ENCODE results near the gene OR51E1.

Gene OR51E1

DNA sequence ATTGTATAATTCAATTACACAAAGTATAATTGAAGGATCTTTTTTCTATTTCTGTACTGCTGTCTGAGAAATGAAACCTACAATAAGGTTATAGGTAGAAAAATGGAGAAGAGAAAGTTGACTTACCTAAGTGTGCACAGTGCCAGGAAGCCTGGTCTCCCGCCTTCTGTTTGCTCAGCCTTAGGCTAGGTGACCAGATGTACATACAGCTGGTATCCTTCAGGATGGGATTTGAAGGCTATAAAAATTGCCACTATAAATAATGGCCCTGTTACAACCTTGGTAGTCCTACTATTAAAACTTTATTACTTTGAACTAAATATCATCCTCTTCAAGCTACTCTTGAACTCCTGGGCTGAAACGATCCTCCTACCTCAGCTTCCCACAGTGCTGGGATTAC is 34.2 kb downstream of the OR51E1 start:
- WGBS (ENCODE audit: insufficient coverage, insufficient read length), result no CpG with 5 or more reads among the region's 2 CpGs
- Histone ChIP-seq H3K36me3 (ENCODE audit: control insufficient read depth, insufficient read depth, low read length) (no peaks in the 10 kb centered on the region), H3K27ac (ENCODE audit: low read length) (no peak overlapping the region), H3K4me3 (ENCODE audit: low read length) (no peak overlapping the region), H3K4me1 (ENCODE audit: control insufficient read depth, insufficient read depth, low read length) (no peaks in the 10 kb centered on the region), H3K27me3 (ENCODE audit: control insufficient read depth, insufficient read depth, low read length) (no peaks in the 10 kb centered on the region), H3K9me3 (ENCODE audit: control insufficient read depth, insufficient read depth, low read length) (no peaks in the 10 kb centered on the region)
- DNase-seq (ENCODE audit: low read depth, low spot score), result no peak

DNA sequence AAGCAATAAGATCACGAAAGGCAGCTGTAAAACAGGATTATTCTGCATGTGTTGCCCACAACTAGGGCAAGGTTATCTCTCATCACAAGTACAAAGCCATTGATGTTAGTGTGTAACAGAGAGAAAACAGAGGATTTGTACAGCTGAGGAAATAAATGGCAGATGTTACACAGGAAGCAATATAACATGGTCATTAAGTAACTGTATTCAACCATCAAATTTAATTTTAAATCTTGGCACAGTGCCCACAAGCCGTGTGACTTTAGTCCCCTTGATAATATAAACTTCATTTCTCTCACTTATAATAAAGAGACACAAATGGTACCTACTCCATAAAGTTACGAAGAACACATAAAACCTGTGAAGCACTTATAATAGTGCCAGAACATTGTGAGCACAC is 36.6 kb downstream of the OR51E1 start:
- no peak overlapping the region for H3K4me3 ChIP-seq (ENCODE audit: low read length)
- H3K27me3 ChIP-seq (ENCODE audit: control insufficient read depth, insufficient read depth, low read length), result no peaks in the 10 kb centered on the region
- no peak for DNase-seq (ENCODE audit: low read depth, low spot score)
- no peaks in the 10 kb centered on the region for H3K9me3 ChIP-seq (ENCODE audit: control insufficient read depth, insufficient read depth, low read length)
- no peaks in the 10 kb centered on the region for H3K36me3 ChIP-seq (ENCODE audit: control insufficient read depth, insufficient read depth, low read length)
- H3K4me1 ChIP-seq (ENCODE audit: control insufficient read depth, insufficient read depth, low read length), result no peaks in the 10 kb centered on the region
- no peak overlapping the region for H3K27ac ChIP-seq (ENCODE audit: low read length)
- no CpG with 5 or more reads among the region's 3 CpGs for WGBS (ENCODE audit: insufficient coverage, insufficient read length)

DNA sequence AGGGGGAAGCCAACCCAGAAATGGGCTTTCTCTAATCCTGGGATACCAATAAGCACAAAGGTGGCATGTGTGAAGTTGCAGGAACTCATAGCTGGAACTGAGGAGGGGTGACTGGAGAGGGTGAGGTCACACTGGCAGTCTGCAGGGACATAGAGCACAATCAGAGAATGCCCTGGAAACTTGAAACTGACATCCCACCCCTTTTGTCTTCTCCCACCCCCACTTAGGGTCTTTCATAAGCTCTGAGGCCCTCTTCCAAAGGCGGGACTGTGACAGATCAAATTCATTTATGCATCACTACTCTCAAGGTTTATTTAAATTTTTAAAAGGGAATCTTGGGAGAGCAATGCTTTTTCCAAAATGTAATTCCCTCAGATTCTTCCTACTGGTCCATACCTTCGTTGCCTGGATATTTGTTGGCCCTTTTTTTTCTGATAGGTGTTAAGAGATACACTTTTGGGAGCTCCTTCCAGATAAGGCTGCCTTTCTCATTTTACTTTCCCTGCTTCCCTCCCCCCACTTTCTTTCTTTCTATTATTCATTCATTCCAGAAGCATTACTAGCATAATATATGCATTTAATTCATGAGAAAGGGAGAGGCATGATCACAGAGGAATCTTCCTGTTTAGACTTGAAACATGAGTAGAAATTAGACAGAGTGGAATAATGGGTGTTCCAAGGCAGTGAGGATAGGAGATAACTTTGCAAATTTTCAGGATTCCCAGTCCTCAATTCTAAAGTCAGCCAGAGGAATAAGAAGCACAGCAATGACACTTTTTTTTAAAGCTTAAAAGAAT is 39.0 kb downstream of the OR51E1 start:
- Histone ChIP-seq H3K27ac (ENCODE audit: low read length) (no peak overlapping the region), H3K36me3 (ENCODE audit: control insufficient read depth, insufficient read depth, low read length) (no peaks in the 10 kb centered on the region), H3K9me3 (ENCODE audit: control insufficient read depth, insufficient read depth, low read length) (no peaks in the 10 kb centered on the region), H3K27me3 (ENCODE audit: control insufficient read depth, insufficient read depth, low read length) (no peaks in the 10 kb centered on the region), H3K4me1 (ENCODE audit: control insufficient read depth, insufficient read depth, low read length) (no peaks in the 10 kb centered on the region), H3K4me3 (ENCODE audit: low read length) (no peak overlapping the region)
- no peak for DNase-seq (ENCODE audit: low read depth, low spot score)
- no CpG with 5 or more reads among the region's 2 CpGs for WGBS (ENCODE audit: insufficient coverage, insufficient read length)

DNA sequence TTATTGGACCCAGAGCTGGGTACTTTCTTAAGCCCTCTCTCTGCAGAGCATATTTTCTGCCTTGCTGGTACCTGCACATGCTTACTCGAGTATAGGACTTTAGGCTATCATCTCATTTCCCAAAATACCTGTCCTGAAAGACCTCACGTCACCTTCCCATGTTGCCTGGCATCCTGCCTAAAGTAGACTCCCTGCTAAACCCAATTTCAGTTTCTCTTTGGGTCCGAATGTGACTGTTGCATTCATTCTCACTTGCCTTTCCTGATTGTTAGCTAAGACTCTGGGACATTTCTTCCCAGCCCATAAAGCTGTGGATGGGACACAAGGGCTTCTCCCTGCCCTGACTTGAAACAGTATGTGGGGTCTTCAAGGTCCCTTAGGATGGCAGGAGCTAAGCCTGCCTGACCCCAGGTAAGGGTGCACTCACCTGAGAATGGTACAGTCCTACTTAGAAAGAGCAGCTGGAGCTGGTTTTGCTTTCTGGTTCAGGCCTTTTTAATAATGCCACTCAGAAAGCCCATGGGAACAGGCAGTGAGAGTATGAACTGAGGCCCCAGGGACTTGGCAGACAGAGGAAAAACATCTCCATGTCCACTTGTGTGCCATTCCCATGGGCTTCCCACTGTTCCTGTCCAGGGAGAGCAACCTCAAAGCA is 41.0 kb downstream of the OR51E1 start:
- no CpG with 5 or more reads among the region's 3 CpGs for WGBS (ENCODE audit: insufficient coverage, insufficient read length)
- Histone ChIP-seq H3K4me1 (ENCODE audit: control insufficient read depth, insufficient read depth, low read length) (no peaks in the 10 kb centered on the region), H3K4me3 (ENCODE audit: low read length) (no peak overlapping the region), H3K27me3 (ENCODE audit: control insufficient read depth, insufficient read depth, low read length) (no peaks in the 10 kb centered on the region), H3K9me3 (ENCODE audit: control insufficient read depth, insufficient read depth, low read length) (no peaks in the 10 kb centered on the region), H3K36me3 (ENCODE audit: control insufficient read depth, insufficient read depth, low read length) (no peaks in the 10 kb centered on the region), H3K27ac (ENCODE audit: low read length) (no peak overlapping the region)
- DNase-seq (ENCODE audit: low read depth, low spot score), result no peak

DNA sequence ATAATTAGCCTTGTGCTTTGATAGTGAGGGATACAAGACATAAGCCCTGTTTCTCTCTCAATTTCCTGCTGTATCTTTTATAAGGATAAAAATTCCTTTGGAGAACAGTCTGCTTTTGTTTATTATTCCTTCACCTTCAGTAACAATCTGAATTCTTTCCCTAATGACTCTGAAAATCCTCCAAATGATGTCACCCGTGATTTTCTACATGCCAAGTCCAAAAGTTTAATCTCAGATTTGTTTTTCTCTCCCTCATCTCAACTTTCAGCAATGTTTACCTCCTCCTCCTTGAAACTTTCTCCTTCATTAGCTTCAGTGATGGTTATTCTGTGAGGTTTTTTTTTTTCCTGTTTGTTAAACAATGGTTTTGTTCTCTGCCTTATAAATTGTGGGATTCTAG is 51.7 kb downstream of the OR51E1 start:
- no peaks in the 10 kb centered on the region for H3K36me3 ChIP-seq (ENCODE audit: control insufficient read depth, insufficient read depth, low read length)
- no CpG with 5 or more reads among the region's 1 CpG for WGBS (ENCODE audit: insufficient coverage, insufficient read length)
- H3K4me1 ChIP-seq (ENCODE audit: control insufficient read depth, insufficient read depth, low read length), result no peaks in the 10 kb centered on the region
- no peaks in the 10 kb centered on the region for H3K9me3 ChIP-seq (ENCODE audit: control insufficient read depth, insufficient read depth, low read length)
- H3K27me3 ChIP-seq (ENCODE audit: control insufficient read depth, insufficient read depth, low read length), result no peaks in the 10 kb centered on the region
- no peak for DNase-seq (ENCODE audit: low read depth, low spot score)
- H3K4me3 ChIP-seq (ENCODE audit: low read length), result no peak overlapping the region
- no peak overlapping the region for H3K27ac ChIP-seq (ENCODE audit: low read length)

DNA sequence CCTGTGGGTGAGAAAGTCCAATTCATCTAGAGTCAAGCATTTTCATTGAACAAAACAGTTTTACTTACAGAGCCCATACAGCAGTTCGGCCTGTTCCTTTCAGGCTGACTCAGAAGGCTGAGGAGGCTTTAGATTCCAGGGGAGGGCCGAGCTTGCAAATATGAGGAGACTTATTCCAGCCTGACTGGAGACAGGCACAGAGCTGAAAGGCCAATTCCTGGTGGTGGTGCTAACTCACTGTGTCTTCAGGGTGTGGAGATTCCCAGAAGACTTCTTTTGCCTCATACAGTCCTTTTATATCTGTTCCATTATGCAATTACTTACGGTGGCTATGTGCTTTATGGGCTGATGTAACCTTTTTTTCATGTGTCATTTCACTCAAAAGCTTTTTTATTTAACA is 53.8 kb downstream of the OR51E1 start, which contains the start of gene OR51E2:
OR51E2 (minus strand) TSS at position 269 of the 400 bp plus-strand sequence. CDS start 15,142 bp downstream, outside the sequence.
- H3K27me3 ChIP-seq (ENCODE audit: control insufficient read depth, insufficient read depth, low read length), result no peaks in the 10 kb centered on the region
- WGBS (ENCODE audit: insufficient coverage, insufficient read length), result no CpG with 5 or more reads among the region's 3 CpGs
- DNase-seq (ENCODE audit: low read depth, low spot score), result no peak
- no peak within 1 kb of the TSS for H3K4me3 ChIP-seq (ENCODE audit: low read length)
- H3K36me3 ChIP-seq (ENCODE audit: control insufficient read depth, insufficient read depth, low read length), result no peaks in the 10 kb centered on the region
- no peaks in the 10 kb centered on the region for H3K4me1 ChIP-seq (ENCODE audit: control insufficient read depth, insufficient read depth, low read length)
- H3K9me3 ChIP-seq (ENCODE audit: control insufficient read depth, insufficient read depth, low read length), result no peaks in the 10 kb centered on the region
- no peak within 1 kb of the TSS for H3K27ac ChIP-seq (ENCODE audit: low read length)

DNA sequence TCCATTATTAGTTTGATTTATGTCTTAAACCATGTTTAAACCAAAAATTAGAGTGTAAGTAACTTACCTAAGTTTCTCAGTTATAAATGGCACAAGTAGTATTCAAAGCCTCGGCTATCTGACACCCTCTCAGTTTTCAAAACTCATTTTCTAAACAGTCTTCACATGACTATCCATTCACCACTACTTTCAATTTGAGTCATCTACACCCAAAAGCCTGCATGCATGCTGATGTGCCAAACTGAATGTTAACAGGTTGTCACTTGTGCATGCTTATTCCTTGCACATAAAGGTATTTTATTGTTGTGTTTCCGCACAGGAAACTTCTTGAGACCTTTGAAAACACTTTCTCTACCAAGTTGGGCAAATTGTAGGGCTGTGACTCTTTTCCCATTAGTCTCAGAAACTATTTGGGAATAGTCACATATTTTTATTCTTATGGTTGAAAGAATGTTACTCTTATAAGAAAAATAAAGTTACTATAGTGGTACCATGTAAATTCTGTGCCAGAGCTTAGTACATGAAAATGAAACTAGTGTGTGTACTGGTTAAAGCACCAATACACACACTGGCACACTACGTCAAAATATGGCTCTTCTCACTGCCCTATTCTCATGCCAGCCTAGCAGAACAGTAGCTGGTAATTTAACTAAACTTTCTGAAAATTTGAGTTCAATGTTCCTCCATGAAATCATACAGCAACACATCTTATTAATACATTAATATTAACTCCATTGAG is 56.1 kb downstream of the OR51E1 start:
- Histone ChIP-seq H3K4me3 (ENCODE audit: low read length) (no peak overlapping the region), H3K36me3 (ENCODE audit: control insufficient read depth, insufficient read depth, low read length) (no peaks in the 10 kb centered on the region), H3K27ac (ENCODE audit: low read length) (no peak overlapping the region), H3K27me3 (ENCODE audit: control insufficient read depth, insufficient read depth, low read length) (no peaks in the 10 kb centered on the region), H3K4me1 (ENCODE audit: control insufficient read depth, insufficient read depth, low read length) (peaks cover 2% of the 10 kb centered on the region; the same call in 1 of the 2 replicates), H3K9me3 (ENCODE audit: control insufficient read depth, insufficient read depth, low read length) (no peaks in the 10 kb centered on the region)
- no peak for DNase-seq (ENCODE audit: low read depth, low spot score)
- no CpG with 5 or more reads among the region's 3 CpGs for WGBS (ENCODE audit: insufficient coverage, insufficient read length)

DNA sequence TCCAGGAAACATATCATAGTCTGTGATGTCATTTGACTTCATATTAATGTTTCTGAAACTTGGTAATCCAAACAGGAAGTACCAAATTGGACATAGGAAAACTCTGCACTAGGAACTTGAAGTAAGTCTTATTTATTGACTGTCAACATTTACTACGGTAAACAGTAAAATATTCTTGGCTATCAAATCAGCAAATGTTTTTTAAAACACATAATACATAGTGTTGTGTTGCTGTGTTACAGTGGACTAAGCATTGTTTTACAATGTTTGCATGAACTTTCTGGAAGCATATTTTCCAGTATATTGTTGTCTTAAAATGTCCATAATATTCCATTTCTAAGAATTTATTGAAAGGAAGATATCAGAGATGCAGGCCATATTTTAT is 56.6 kb downstream of the OR51E1 start:
- no peak overlapping the region for H3K4me3 ChIP-seq (ENCODE audit: low read length)
- no peak for DNase-seq (ENCODE audit: low read depth, low spot score)
- no peak overlapping the region for H3K27ac ChIP-seq (ENCODE audit: low read length)
- no peaks in the 10 kb centered on the region for H3K36me3 ChIP-seq (ENCODE audit: control insufficient read depth, insufficient read depth, low read length)
- peaks cover 2% of the 10 kb centered on the region; the same call in 1 of the 2 replicates for H3K4me1 ChIP-seq (ENCODE audit: control insufficient read depth, insufficient read depth, low read length)
- H3K27me3 ChIP-seq (ENCODE audit: control insufficient read depth, insufficient read depth, low read length), result no peaks in the 10 kb centered on the region
- WGBS (ENCODE audit: insufficient coverage, insufficient read length), result no CpG with 5 or more reads among the region's 1 CpG
- H3K9me3 ChIP-seq (ENCODE audit: control insufficient read depth, insufficient read depth, low read length), result no peaks in the 10 kb centered on the region

DNA sequence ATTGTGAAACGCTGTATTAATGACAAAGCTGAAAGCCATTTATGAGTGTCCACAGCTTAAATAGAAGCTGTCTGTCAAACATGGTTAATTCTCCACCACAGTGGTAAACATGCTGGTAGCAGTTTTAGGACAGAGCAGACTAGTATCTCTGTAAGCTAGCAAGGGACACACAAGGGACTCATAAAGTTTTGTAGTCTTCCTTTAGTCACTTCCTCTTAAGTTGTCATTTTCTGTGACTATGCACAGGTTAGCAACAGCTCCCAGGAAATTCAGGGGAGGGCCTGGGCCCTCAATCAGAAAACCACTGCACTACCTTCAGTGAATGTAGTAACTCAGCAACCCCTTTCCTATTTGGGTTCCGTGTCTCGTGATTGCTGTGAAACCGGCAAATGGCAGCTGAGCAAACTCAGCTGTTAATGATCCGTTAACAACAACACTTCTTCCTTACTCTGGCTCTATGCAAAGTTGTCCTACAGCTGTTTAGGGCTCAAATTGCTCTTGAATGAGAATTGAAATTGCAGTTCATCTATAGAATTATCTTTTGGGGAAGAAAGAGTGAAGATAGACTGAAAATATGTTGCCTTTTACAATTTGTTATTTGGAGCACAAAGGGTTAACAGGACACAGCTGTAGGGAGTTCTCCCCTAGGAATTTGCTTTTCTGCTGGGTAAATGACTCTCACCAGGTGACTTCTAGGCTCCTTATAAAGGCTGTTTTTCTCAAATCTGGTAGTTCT is 60.4 kb downstream of the OR51E1 start, which contains the start of gene MMP26:
MMP26 (plus strand) TSS at position 731 of the 736 bp plus-strand sequence.
- peak; percentile 11 for DNase-seq (ENCODE audit: low read depth, low spot score)
- no peak within 1 kb of the TSS for H3K4me3 ChIP-seq (ENCODE audit: low read length)
- H3K27me3 ChIP-seq (ENCODE audit: control insufficient read depth, insufficient read depth, low read length), result no peaks in the 10 kb centered on the region
- no peak within 1 kb of the TSS for H3K27ac ChIP-seq (ENCODE audit: low read length)
- H3K9me3 ChIP-seq (ENCODE audit: control insufficient read depth, insufficient read depth, low read length), result no peaks in the 10 kb centered on the region
- no CpG with 5 or more reads among the region's 5 CpGs for WGBS (ENCODE audit: insufficient coverage, insufficient read length)
- no peaks in the 10 kb centered on the region for H3K36me3 ChIP-seq (ENCODE audit: control insufficient read depth, insufficient read depth, low read length)
- H3K4me1 ChIP-seq (ENCODE audit: control insufficient read depth, insufficient read depth, low read length), result peaks cover 2% of the 10 kb centered on the region; the same call in 1 of the 2 replicates

All from iPS DF 6.9 (cell line).